Sigmoid colon (tissue), 4 donors: ENCODE measurements around the gene ADAMTS17.

ENCODE experiments used
- CTCF ChIP-seq, 4 experiments: fragments of 450-650 bp in 3 of 4; fragments of 200-600 bp in 1 of 4; IDR thresholded peaks; one replicate each; pipeline ENCODE4 v1.5.1; 2016 to 2019; ENCODE audit warnings: antibody characterized with exemption in 4 of 4, mild to moderate bottlenecking in 3 of 4, moderate library complexity in 2 of 4
- POLR2A ChIP-seq, 2 donors: fragments of 450-650 bp; IDR thresholded peaks; one replicate each; pipeline ENCODE4 v1.6.1; 2016; ENCODE audit warnings: antibody characterized with exemption in 2 of 2, mild to moderate bottlenecking in 2 of 2, moderate library complexity in 2 of 2
- POLR2AphosphoS5 ChIP-seq, 4 donors: sonication (generic); formaldehyde crosslinking; IDR thresholded peaks; one replicate each; pipeline ENCODE4 v1.6.1; 2017; ENCODE audit warnings: antibody characterized with exemption in 4 of 4

- no peak for TF ChIP-seq CTCF (IDR thresholded peaks at IDR 0.05)
- no peak for TF ChIP-seq POLR2A (IDR thresholded peaks at IDR 0.05)
- TF ChIP-seq POLR2AphosphoS5 (IDR thresholded peaks at IDR 0.05): no peak
Observed at GRCh38 chr15:100029045-100029444, 312.7 kb downstream of the ADAMTS17 start.
